ENCODE data around the gene IL17F.

GRCh38 chr6:52217761-52218160, 26.5 kb downstream of the IL17F start:
- TF ChIP-seq POLR2A (IDR thresholded peaks at IDR 0.05): no peak
- TF ChIP-seq, protein P1, sequence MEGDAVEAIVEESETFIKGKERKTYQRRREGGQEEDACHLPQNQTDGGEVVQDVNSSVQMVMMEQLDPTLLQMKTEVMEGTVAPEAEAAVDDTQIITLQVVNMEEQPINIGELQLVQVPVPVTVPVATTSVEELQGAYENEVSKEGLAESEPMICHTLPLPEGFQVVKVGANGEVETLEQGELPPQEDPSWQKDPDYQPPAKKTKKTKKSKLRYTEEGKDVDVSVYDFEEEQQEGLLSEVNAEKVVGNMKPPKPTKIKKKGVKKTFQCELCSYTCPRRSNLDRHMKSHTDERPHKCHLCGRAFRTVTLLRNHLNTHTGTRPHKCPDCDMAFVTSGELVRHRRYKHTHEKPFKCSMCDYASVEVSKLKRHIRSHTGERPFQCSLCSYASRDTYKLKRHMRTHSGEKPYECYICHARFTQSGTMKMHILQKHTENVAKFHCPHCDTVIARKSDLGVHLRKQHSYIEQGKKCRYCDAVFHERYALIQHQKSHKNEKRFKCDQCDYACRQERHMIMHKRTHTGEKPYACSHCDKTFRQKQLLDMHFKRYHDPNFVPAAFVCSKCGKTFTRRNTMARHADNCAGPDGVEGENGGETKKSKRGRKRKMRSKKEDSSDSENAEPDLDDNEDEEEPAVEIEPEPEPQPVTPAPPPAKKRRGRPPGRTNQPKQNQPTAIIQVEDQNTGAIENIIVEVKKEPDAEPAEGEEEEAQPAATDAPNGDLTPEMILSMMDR (IDR thresholded peaks at IDR 0.05): no peak

All from Peyer's patch (tissue), 4 donors.